Keratinocyte (primary cell): ENCODE data around the gene DIS3L.
"Not testable (repeated sequence)": the region's sequence is repeated elsewhere in the genome, so short reads cannot be mapped to it uniquely, and the experiment has no call there.

ENCODE experiments used
- EZH2 ChIP-seq: IDR thresholded peaks from one replicate; pipeline ENCODE4 v1.6.1; 2012; ENCODE audit warnings: inconsistent platforms, mild to moderate bottlenecking, low read length, moderate library complexity
- TF ChIP-seq, protein P1 (sequence below), 3 experiments: IDR thresholded peaks in 1 of 3; conservative IDR thresholded peaks in 1 of 3; optimal IDR thresholded peaks in 1 of 3; 2 replicates in 2 of 3; 3 replicates in 1 of 3; pipeline versions ENCODE3 to v1.5.1; 2011; ENCODE audit warnings: low read length in 3 of 3, mild to moderate bottlenecking in 3 of 3, moderate library complexity in 2 of 3, control low read depth in 1 of 3, inconsistent platforms in 1 of 3; ENCODE audit not compliant: insufficient read depth in 2 of 3; ENCODE audit errors: extremely low read depth in 1 of 3

DNA sequence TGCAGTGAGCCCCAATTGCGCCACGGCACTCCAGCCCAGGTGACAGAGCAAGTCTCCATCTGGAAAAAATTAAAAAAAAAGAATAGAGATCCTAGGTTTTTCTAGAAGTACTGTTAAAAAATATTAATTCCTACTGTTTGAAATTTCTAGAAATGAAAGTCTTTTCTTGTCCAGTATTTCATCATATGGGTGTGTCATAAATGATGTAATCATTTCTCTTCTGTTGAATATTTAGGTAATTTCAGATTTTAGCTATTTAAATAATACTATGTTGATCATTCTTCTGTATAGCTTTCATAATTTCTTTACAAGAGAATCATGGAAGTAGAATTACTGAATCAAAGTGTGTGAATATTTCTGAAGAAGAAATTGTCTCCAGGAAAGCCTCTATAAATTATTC is 88.0 kb downstream of the DIS3L start:
- TF ChIP-seq, protein P1, sequence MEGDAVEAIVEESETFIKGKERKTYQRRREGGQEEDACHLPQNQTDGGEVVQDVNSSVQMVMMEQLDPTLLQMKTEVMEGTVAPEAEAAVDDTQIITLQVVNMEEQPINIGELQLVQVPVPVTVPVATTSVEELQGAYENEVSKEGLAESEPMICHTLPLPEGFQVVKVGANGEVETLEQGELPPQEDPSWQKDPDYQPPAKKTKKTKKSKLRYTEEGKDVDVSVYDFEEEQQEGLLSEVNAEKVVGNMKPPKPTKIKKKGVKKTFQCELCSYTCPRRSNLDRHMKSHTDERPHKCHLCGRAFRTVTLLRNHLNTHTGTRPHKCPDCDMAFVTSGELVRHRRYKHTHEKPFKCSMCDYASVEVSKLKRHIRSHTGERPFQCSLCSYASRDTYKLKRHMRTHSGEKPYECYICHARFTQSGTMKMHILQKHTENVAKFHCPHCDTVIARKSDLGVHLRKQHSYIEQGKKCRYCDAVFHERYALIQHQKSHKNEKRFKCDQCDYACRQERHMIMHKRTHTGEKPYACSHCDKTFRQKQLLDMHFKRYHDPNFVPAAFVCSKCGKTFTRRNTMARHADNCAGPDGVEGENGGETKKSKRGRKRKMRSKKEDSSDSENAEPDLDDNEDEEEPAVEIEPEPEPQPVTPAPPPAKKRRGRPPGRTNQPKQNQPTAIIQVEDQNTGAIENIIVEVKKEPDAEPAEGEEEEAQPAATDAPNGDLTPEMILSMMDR (optimal IDR thresholded peaks at IDR 0.05 in 1 of 3, IDR thresholded peaks at IDR 0.05 in 1 of 3, conservative IDR thresholded peaks at IDR 0.05 in 1 of 3; ENCODE audit: extremely low read depth in 1 of 3, insufficient read depth in 2 of 3, low read length in 3 of 3), result not testable (repeated sequence)
- TF ChIP-seq EZH2, result not testable (repeated sequence)
